Measurements from ENCODE around the gene CSNK1D.
A peak's percentile ranks its signal among the peaks of the same experiment; 100 is the strongest.

CSNK1D gene

GRCh38 chr17:82236142-82236971 is 37.1 kb downstream of the CSNK1D start (continued):
- TF ChIP-seq ZNF423 (tag by site-specific recombination; IDR thresholded peaks at IDR 0.05): peak; percentile 71
- no peak for TF ChIP-seq SALL2 (tag by site-specific recombination; IDR thresholded peaks at IDR 0.05; ENCODE audit: borderline replicate concordance)
- no peak for TF ChIP-seq ZNF121 (tag by site-specific recombination; IDR thresholded peaks at IDR 0.05)
- TF ChIP-seq ZNF114 (tag by site-specific recombination; IDR thresholded peaks at IDR 0.05): no peak
- no peak for TF ChIP-seq ZNF274 (IDR thresholded peaks at IDR 0.05; ENCODE audit: low read length)
- TF ChIP-seq ZNF274 (tag by site-specific recombination; IDR thresholded peaks at IDR 0.05; ENCODE audit: borderline replicate concordance): no peak
- TF ChIP-seq ZBTB44 (tag by site-specific recombination; IDR thresholded peaks at IDR 0.05): no peak
- TF ChIP-seq ZNF221 (tag by site-specific recombination; IDR thresholded peaks at IDR 0.05; ENCODE audit: borderline replicate concordance): no peak
- TF ChIP-seq ZNF768 (tag by site-specific recombination; IDR thresholded peaks at IDR 0.05): no peak
- TF ChIP-seq ZNF155 (tag by site-specific recombination; IDR thresholded peaks at IDR 0.05): no peak
- no peak for TF ChIP-seq ZNF148 (tag by site-specific recombination; IDR thresholded peaks at IDR 0.05; ENCODE audit: borderline replicate concordance)
- TF ChIP-seq ZNF585B (tag by site-specific recombination; IDR thresholded peaks at IDR 0.05): no peak
- no peak for TF ChIP-seq IKZF3 (tag by site-specific recombination; IDR thresholded peaks at IDR 0.05)
- no peak for TF ChIP-seq ZNF311 (tag by site-specific recombination; IDR thresholded peaks at IDR 0.05; ENCODE audit: borderline replicate concordance)
- TF ChIP-seq ZNF449 (tag by site-specific recombination; IDR thresholded peaks at IDR 0.05): peak; percentile 29; the same call in 1 of the 2 replicates
- TF ChIP-seq ZSCAN16 (tag by site-specific recombination; IDR thresholded peaks at IDR 0.05): no peak
- TF ChIP-seq ZNF548 (tag by site-specific recombination; IDR thresholded peaks at IDR 0.05): no peak
- peak; percentile 44; the same call in 1 of the 2 replicates for TF ChIP-seq SCRT1 (tag by site-specific recombination; IDR thresholded peaks at IDR 0.05; ENCODE audit: borderline replicate concordance)
- no peak for TF ChIP-seq ZNF580 (tag by site-specific recombination; IDR thresholded peaks at IDR 0.05)
- no peak for TF ChIP-seq TCF7L2 (IDR thresholded peaks at IDR 0.05; ENCODE audit: borderline replicate concordance, low read depth, low read length)
- TF ChIP-seq PRDM10 (tag by site-specific recombination; IDR thresholded peaks at IDR 0.05): 0 out of 2 replicates have a peak, but pooled peaks have one; percentile 20
- no peak for TF ChIP-seq ZNF830 (tag by site-specific recombination; IDR thresholded peaks at IDR 0.05; ENCODE audit: low read depth)
- TF ChIP-seq ZNF654 (tag by site-specific recombination; IDR thresholded peaks at IDR 0.05; ENCODE audit: low read depth): peak; percentile 77
- TF ChIP-seq ZNF341 (tag by site-specific recombination; IDR thresholded peaks at IDR 0.05; ENCODE audit: low read depth): peak; percentile 77
- no peak for TF ChIP-seq ZNF621 (tag by site-specific recombination; IDR thresholded peaks at IDR 0.05)
- peak; percentile 91 for TF ChIP-seq PATZ1 (tag by site-specific recombination; IDR thresholded peaks at IDR 0.05)
- no peak for TF ChIP-seq ZNF140 (tag by site-specific recombination; IDR thresholded peaks at IDR 0.05)
